ENCODE results near the gene IL4I1.

The IL4I1 gene

DNA sequence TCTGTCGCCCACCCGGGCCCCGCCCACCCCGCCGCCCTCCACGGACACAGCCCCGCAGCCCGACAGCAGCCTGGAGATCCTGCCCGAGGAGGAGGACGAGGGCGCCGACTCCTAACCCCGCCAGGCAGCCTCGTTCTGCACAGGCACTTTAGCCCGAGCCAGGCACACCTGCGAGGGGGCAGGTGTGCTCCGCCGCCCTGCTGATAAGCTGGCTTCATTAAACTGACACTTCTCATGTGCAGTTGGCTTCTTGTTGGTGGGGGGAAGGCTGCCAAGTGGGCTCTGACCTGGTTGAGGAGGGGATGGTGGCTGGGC lies 8.2 kb downstream of the IL4I1 start:
- no peak for TF ChIP-seq EGR1 (IDR thresholded peaks at IDR 0.05)

DNA sequence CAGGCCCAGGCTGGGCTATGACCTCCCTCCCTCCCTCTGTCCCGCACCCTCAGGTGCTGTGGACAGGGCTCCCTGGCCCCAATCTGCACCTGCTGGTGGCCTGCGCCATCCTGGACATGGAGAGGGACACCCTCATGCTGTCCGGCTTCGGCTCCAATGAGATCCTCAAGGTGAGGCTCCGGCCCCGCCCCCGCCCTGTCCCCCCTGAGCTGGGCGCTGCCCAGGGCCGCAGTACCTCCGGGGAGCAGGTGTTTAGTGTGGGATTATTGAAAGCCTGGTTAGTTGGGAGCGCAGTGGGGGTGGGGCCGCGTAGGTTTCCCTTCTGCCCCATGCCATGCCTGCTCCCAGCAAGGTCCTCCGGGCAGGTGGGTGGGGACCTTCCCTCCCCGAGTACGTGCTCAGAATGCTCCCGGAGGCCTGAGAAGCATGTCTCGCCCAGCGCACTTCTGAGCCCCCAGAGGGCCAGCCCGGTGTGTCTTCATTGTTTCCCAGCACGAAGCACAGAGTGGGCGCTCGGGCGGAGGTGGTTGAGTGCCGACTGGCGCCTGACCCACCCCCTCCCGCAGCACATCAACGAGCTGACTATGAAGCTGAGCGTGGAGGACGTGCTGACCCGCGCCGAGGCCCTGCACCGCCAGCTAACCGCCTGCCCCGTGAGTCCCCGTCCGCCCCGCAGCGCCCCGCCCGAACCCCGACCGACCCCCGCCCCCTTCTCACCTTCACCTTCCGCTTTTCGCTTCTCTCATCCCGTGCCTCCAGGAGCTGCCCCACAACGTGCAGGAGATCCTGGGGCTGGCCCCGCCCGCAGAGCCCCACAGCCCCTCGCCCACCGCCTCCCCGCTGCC lies 8.8 kb downstream of the IL4I1 start:
- TF ChIP-seq TCF12 (IDR thresholded peaks at IDR 0.05; ENCODE audit: low read depth) (no peak), FOXM1 (IDR thresholded peaks at IDR 0.05; ENCODE audit: borderline replicate concordance, low read depth) (no peak), RAD21 (IDR thresholded peaks at IDR 0.05; ENCODE audit: low read depth) (no peak), CREB1 (IDR thresholded peaks at IDR 0.05; ENCODE audit: low read depth) (no peak), MAX (IDR thresholded peaks at IDR 0.05) (no peak), YY1 (IDR thresholded peaks at IDR 0.05; ENCODE audit: low read depth) (no peak), TEAD4 (IDR thresholded peaks at IDR 0.05) (no peak), CEBPB (IDR thresholded peaks at IDR 0.05) (no peak), REST (IDR thresholded peaks at IDR 0.05; ENCODE audit: low read depth) (no peak), EP300 (IDR thresholded peaks at IDR 0.05; ENCODE audit: borderline replicate concordance) (no peak), ZBTB7A (IDR thresholded peaks at IDR 0.05; ENCODE audit: low read depth) (no peak), TAF1 (IDR thresholded peaks at IDR 0.05; ENCODE audit: low read depth) (no peak), NFIC (IDR thresholded peaks at IDR 0.05) (no peak), EGR1 (IDR thresholded peaks at IDR 0.05) (no peak)
- TF ChIP-seq, protein P1, sequence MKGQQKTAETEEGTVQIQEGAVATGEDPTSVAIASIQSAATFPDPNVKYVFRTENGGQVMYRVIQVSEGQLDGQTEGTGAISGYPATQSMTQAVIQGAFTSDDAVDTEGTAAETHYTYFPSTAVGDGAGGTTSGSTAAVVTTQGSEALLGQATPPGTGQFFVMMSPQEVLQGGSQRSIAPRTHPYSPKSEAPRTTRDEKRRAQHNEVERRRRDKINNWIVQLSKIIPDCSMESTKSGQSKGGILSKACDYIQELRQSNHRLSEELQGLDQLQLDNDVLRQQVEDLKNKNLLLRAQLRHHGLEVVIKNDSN (IDR thresholded peaks at IDR 0.05) = no peak

GRCh38 chr19:49887037-49887664 lies 9.5 kb downstream of the IL4I1 start:
- TF ChIP-seq, protein P1 (IDR thresholded peaks at IDR 0.05) = no peak
- TF ChIP-seq EGR1 (IDR thresholded peaks at IDR 0.05) (no peak), EP300 (IDR thresholded peaks at IDR 0.05; ENCODE audit: borderline replicate concordance) (no peak), MAX (IDR thresholded peaks at IDR 0.05) (no peak), ZBTB7A (IDR thresholded peaks at IDR 0.05; ENCODE audit: low read depth) (no peak), YY1 (IDR thresholded peaks at IDR 0.05; ENCODE audit: low read depth) (no peak), CEBPB (IDR thresholded peaks at IDR 0.05) (no peak), CREB1 (IDR thresholded peaks at IDR 0.05; ENCODE audit: low read depth) (no peak), RAD21 (IDR thresholded peaks at IDR 0.05; ENCODE audit: low read depth) (no peak), FOXM1 (IDR thresholded peaks at IDR 0.05; ENCODE audit: borderline replicate concordance, low read depth) (no peak), TAF1 (IDR thresholded peaks at IDR 0.05; ENCODE audit: low read depth) (no peak), TCF12 (IDR thresholded peaks at IDR 0.05; ENCODE audit: low read depth) (no peak), NFIC (IDR thresholded peaks at IDR 0.05) (no peak), TEAD4 (IDR thresholded peaks at IDR 0.05) (no peak), REST (IDR thresholded peaks at IDR 0.05; ENCODE audit: low read depth) (no peak)

DNA sequence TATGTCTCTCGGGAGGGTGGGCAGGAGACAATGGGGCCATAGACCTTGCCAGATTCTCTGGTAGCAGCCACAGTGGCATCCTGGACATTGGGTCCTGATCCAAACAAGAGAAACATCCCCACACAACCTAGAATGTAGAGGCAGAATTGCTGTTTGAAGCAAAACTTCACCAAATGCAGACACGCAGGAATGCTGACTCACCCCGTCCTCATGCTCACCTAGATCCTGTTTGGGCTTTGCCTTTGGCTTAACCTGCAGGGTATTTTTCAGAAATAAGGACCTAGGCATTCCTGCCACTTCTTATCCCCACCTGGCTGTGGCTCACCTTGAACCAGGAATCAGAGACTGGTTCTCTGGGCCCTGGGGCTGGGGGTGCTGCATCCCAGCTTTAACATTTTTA lies 11.9 kb downstream of the IL4I1 start:
- TF ChIP-seq TEAD4 (IDR thresholded peaks at IDR 0.05) (no peak), FOXM1 (IDR thresholded peaks at IDR 0.05; ENCODE audit: borderline replicate concordance, low read depth) (no peak), CREB1 (IDR thresholded peaks at IDR 0.05; ENCODE audit: low read depth) (no peak), REST (IDR thresholded peaks at IDR 0.05; ENCODE audit: low read depth) (no peak), CEBPB (IDR thresholded peaks at IDR 0.05) (no peak), YY1 (IDR thresholded peaks at IDR 0.05; ENCODE audit: low read depth) (no peak), NFIC (IDR thresholded peaks at IDR 0.05) (no peak), TCF12 (IDR thresholded peaks at IDR 0.05; ENCODE audit: low read depth) (no peak), RAD21 (IDR thresholded peaks at IDR 0.05; ENCODE audit: low read depth) (no peak), EP300 (IDR thresholded peaks at IDR 0.05; ENCODE audit: borderline replicate concordance) (no peak), ZBTB7A (IDR thresholded peaks at IDR 0.05; ENCODE audit: low read depth) (no peak), EGR1 (IDR thresholded peaks at IDR 0.05) (no peak), TAF1 (IDR thresholded peaks at IDR 0.05; ENCODE audit: low read depth) (no peak), MAX (IDR thresholded peaks at IDR 0.05) (no peak)
- TF ChIP-seq, protein P1 (IDR thresholded peaks at IDR 0.05) = no peak

All from Ishikawa (cell line).